ACHN (cell line): ENCODE data around the gene ZNF526.

Experiments
- DNase-seq: peaks from one replicate; pipeline ENCODE4 v3.0.0-alpha.2; 2015
- in situ Hi-C: cut with HindIII; loops from 2 replicates; pipeline ENCODE4 v1.10.0; 2017; ENCODE audit warnings: low sequenced_read_pairs, low pct_ligation_motif_present, low pct_unique_long_range_greater_than_20kb

The ZNF526 gene

GRCh38 chr19:42216653-42217519, 3.2 kb upstream of the ZNF526 start:
- peak; percentile 33 for DNase-seq
- in situ Hi-C loops, result no loop called here

GRCh38 chr19:42217520-42218437, 2.3 kb upstream of the ZNF526 start, which contains the start of gene DEDD2:
TSS of gene DEDD2 (minus strand) at chr19:42217677. CDS start at chr19:42217007, 670 bp downstream.
- peak; percentile 93 for DNase-seq

DNA sequence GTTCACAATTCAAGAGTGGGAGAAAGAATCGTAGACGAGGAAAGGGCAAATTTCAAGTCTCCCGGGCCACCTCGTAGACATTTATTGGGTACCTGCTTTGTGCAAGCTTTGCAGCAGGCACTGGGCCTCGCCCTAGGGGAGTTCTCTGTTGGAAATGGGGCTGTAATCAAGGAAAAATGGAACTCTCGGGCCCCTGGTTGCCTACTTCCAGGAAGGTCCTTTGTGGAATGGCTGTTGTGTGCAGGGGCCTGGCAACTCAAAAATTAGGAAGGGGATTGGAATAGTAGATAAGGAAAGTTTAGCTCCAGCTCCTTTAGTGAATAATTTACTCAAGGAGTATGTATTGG, 612 bp downstream of the ZNF526 start:
- in situ Hi-C loops, result no loop called here
- no peak for DNase-seq

More at GRCh38 chr19:42217520-42218437, 2.3 kb upstream of the ZNF526 start, which contains the start of gene DEDD2:
- in situ Hi-C loops, result no loop called here

GRCh38 chr19:42224940-42225717, 5.0 kb downstream of the ZNF526 start:
- no peak for DNase-seq
- in situ Hi-C loops, result no loop called here

DNA sequence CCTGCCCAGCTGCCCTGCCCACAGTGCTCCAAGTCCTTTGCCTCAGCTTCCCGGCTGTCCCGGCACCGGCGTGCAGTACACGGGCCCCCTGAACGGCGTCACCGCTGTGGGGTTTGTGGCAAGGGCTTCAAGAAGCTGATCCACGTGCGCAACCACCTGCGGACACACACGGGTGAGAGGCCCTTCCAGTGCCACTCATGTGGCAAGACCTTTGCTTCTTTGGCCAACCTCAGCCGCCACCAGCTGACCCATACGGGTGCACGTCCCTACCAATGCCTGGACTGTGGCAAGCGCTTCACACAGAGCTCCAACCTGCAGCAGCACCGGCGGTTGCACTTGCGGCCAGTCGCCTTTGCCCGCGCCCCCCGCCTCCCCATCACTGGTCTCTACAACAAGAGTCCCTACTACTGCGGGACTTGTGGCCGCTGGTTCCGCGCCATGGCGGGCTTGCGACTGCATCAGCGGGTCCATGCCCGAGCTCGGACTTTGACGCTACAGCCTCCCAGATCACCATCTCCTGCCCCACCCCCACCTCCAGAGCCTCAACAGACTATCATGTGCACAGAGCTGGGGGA, 5.7 kb downstream of the ZNF526 start:
- DNase-seq, result no peak
- in situ Hi-C loops, result no loop called here

DNA sequence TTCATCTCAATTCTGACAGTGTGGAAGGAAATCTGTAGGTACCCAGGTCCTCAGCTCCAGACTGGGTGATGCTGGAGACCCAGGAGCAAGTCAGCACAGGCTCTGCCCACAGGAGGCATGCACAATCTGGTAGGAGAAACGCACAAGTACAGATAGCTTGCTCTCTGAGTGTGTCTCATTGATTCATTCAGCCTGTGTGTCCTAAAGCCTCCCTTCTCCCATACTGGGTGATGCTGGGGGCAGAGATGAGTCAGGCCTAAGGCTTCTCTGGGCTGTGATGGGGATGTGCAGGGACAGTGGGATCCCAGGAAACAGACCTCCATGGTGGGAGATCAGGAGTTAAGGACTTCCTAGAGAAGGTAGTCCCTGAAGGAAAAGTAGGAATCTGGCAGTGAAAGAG, 6.8 kb downstream of the ZNF526 start:
- in situ Hi-C loops, result no loop called here

DNA sequence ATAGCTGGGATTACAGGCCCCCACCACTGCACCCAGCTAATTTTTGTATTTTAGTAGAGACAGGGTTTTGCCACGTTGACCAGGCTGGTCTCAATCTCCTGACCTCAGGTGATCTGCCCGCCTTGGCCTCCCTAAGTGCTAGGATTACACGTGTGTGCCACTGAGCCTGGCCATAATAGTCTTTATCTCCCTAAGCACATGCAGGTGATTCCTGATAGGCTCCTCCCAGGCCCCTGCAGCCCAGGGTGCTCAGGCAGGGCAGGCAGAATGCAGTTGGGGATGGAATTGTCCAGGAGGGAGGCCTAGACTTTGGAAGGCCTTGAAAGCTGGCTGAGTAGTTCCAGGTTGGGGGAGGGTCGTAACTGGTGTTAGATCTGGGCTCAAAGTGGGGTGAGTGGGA, 8.5 kb downstream of the ZNF526 start:
- in situ Hi-C loops, result no loop called here
- DNase-seq, result no peak

More for the DNA sequence above, 6.8 kb downstream of the ZNF526 start:
- no peak for DNase-seq

DNA sequence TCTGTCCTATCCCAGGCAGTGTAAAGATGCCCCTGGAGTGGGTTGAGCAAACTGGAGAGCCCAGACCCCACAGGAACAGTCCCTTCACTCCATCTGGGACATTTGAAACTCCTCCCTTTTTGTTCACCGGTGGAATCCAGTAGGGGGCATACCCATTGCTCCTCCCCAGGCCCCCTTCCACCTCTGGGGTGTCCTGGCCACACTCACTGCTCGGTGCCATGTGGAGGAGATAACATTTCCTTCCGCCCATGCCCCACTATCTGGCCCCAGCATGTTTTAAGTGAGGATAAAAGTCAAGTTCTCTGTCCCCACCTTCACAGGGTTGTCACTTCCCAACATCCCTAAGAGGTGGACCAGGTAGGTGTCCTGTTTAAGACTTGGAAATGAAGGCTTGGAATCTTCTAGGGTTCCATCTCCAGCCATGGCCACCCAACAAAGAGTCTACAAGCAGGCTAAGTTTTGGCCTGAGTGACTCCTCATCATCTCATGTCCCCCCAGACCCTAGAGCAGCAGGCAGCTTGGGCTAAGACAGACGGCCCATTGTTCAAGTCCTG, 9.3 kb downstream of the ZNF526 start:
- in situ Hi-C loops, result no loop called here
- no peak for DNase-seq

- DNase-seq, result no peak
Measured at GRCh38 chr19:42229855-42230351, 9.8 kb downstream of the ZNF526 start.

GRCh38 chr19:42230571-42230970, 10.5 kb downstream of the ZNF526 start:
- in situ Hi-C loops, result no loop called here
- DNase-seq, result no peak

More at GRCh38 chr19:42229855-42230351, 9.8 kb downstream of the ZNF526 start:
- in situ Hi-C loops, result no loop called here

GRCh38 chr19:42232435-42232834, 12.3 kb downstream of the ZNF526 start:
- in situ Hi-C loops, result no loop called here
- no peak for DNase-seq

- DNase-seq, result no peak
- in situ Hi-C loops, result no loop called here
Measured at GRCh38 chr19:42233106-42233505, 13.0 kb downstream of the ZNF526 start.

GRCh38 chr19:42233678-42234292, 13.7 kb downstream of the ZNF526 start:
- no peak for DNase-seq
- in situ Hi-C loops, result no loop called here

GRCh38 chr19:42234364-42234763, 14.3 kb downstream of the ZNF526 start:
- DNase-seq, result no peak
- in situ Hi-C loops, result no loop called here

GRCh38 chr19:42235181-42235580, 15.1 kb downstream of the ZNF526 start:
- no peak for DNase-seq

GRCh38 chr19:42239544-42240220, 19.6 kb downstream of the ZNF526 start:
- DNase-seq, result no peak
- in situ Hi-C loops, result no loop called here

More at GRCh38 chr19:42235181-42235580, 15.1 kb downstream of the ZNF526 start:
- in situ Hi-C loops, result no loop called here

- no peak for DNase-seq
- in situ Hi-C loops, result no loop called here
Measured at GRCh38 chr19:42241279-42241678, 21.2 kb downstream of the ZNF526 start.
